PC-3 (cell line): ENCODE data around the gene SERPINA4.

Experiments used
- EZH2 ChIP-seq: fragments of 300-600 bp; sonication (generic); IDR thresholded peaks from one replicate; pipeline ENCODE4 v1.6.1; 2017; ENCODE audit warnings: antibody characterized with exemption, mild to moderate bottlenecking, low read length; ENCODE audit not compliant: unreplicated experiment
- EZH2phosphoT487 ChIP-seq: fragments of 300-600 bp; sonication (generic); IDR thresholded peaks from 2 replicates; pipeline ENCODE4 v1.6.1; 2018; ENCODE audit warnings: mild to moderate bottlenecking, antibody characterized with exemption, low read length, borderline replicate concordance
- TF ChIP-seq, protein P1 (sequence below): fragments of 300-600 bp; sonication (generic); conservative IDR thresholded peaks from 2 replicates; pipeline ENCODE4 v1.5.1; 2017; ENCODE audit warnings: antibody characterized with exemption, low read depth, mild to moderate bottlenecking, low read length

DNA sequence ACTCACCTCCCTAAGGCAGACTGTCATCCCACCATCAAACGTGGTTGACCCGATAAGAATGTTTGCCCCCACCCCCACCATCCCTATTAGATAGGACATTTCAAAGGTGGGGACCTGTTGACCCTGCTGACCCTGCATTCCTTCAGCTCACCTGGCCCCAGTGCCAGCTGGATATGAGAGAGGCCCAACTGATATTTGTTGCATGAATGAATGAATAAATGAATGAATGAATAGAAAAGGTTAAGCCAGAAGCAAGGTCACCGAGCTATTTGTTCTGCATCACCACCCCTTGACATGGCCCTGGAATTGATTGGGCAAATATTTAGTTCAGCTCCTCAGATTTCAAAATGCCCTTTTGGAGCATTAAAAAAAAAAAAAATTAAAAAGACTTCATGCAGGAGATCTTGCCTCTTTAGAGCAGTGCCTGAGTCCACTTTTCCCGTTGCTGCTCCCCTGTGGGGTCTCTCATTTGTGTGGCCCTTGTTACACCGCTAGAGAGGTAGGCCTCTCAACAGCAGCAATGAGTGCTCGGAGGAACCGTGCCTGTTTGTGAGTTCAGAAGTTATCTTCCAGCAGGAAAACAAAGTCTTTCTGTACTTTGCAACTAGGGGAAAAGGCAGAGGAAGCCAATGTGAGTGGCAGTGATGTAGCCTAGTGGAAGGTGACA, 11.5 kb downstream of the SERPINA4 start:
- TF ChIP-seq, protein P1, sequence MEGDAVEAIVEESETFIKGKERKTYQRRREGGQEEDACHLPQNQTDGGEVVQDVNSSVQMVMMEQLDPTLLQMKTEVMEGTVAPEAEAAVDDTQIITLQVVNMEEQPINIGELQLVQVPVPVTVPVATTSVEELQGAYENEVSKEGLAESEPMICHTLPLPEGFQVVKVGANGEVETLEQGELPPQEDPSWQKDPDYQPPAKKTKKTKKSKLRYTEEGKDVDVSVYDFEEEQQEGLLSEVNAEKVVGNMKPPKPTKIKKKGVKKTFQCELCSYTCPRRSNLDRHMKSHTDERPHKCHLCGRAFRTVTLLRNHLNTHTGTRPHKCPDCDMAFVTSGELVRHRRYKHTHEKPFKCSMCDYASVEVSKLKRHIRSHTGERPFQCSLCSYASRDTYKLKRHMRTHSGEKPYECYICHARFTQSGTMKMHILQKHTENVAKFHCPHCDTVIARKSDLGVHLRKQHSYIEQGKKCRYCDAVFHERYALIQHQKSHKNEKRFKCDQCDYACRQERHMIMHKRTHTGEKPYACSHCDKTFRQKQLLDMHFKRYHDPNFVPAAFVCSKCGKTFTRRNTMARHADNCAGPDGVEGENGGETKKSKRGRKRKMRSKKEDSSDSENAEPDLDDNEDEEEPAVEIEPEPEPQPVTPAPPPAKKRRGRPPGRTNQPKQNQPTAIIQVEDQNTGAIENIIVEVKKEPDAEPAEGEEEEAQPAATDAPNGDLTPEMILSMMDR = no peak
- no peak for TF ChIP-seq EZH2phosphoT487
- TF ChIP-seq EZH2 = no peak
